ENCODE results near the gene GARIN5B. TPM values are rescaled to one million over a fixed set of nuclear protein-coding genes. Genes with fewer than 3 reads are reported as not detected.

Gene GARIN5B
- total RNA-seq, 1 experiment from 2014 or later, result 0.13 TPM

GRCh38 chr19:55316646-55317045 lies 46.4 kb downstream of the GARIN5B start:
- Histone ChIP-seq H2BK12ac (ENCODE audit: insufficient read length, low read depth, low read length) (no peak overlapping the region), H3K79me2 (ENCODE audit: insufficient read depth, low read length) (no peaks in the 10 kb centered on the region), H2AFZ (ENCODE audit: low read length) (no peak overlapping the region), H2BK20ac (ENCODE audit: low read depth, low read length, poor library complexity, severe bottlenecking) (no peak overlapping the region), H3K79me1 (ENCODE audit: insufficient read depth, low read depth, low read length, poor library complexity, severe bottlenecking) (no peaks in the 10 kb centered on the region), H3K9ac (ENCODE audit: extremely low read depth, insufficient read length, low read length) (no peak overlapping the region), H2BK120ac (ENCODE audit: low read depth, low read length, poor library complexity, severe bottlenecking) (no peak overlapping the region), H3K56ac (ENCODE audit: insufficient read length, low read depth, low read length) (no peak overlapping the region), H2AK5ac (ENCODE audit: insufficient read length, low read length) (no peak overlapping the region), H2BK15ac (ENCODE audit: low read depth, low read length) (no peak overlapping the region), H3K14ac (ENCODE audit: insufficient read depth, low read length) (no peak overlapping the region; the same call in 1 of the 2 replicates), H3K4me1 (ENCODE audit: insufficient read depth, low read length) (no peaks in the 10 kb centered on the region), H4K20me1 (ENCODE audit: control insufficient read depth, insufficient read depth, insufficient read length) (no peaks in the 10 kb centered on the region), H4K8ac (replicated peaks; ENCODE audit: insufficient read length, low read depth, low read length) (no peak overlapping the region), H3K23me2 (ENCODE audit: insufficient read length, low read depth, low read length, poor library complexity, severe bottlenecking) (no peaks in the 10 kb centered on the region), H3K27me3 (ENCODE audit: insufficient read depth, low read length) (no peaks in the 10 kb centered on the region; the same call in 1 of the 2 replicates), H3K4ac (ENCODE audit: low read depth, low read length) (no peak overlapping the region), H4K5ac (ENCODE audit: insufficient read length, low read depth, low read length) (no peak overlapping the region), H3K23ac (ENCODE audit: insufficient read length, low read depth, low read length) (no peak overlapping the region), H4K91ac (ENCODE audit: insufficient read length, low read depth, low read length) (no peak overlapping the region), H3K4me2 (ENCODE audit: insufficient read depth, insufficient read length, low read length) (no peak overlapping the region), H2BK5ac (ENCODE audit: insufficient read length, low read length) (no peak overlapping the region), H3T11ph (ENCODE audit: low read length) (no peak overlapping the region), H3K9me3 (ENCODE audit: control insufficient read depth, low read depth, low read length) (no peaks in the 10 kb centered on the region), H3K18ac (ENCODE audit: insufficient read length, low read depth, low read length) (no peak overlapping the region), H3K27ac (ENCODE audit: insufficient read length, low read depth, low read length) (no peak overlapping the region)
- H3K9me3 Mint-ChIP-seq, result no peaks in the 10 kb centered on the region; a peak in 1 of 5 replicates
- peak overlapping the region in 1 of 2 experiments; percentile 49; a peak in 1 of 5 replicates for H3K4me3 Mint-ChIP-seq
- peaks cover 11 to 28% of the 10 kb centered on the region in 2 experiments for H3K4me1 Mint-ChIP-seq
- TF ChIP-seq, protein P1, sequence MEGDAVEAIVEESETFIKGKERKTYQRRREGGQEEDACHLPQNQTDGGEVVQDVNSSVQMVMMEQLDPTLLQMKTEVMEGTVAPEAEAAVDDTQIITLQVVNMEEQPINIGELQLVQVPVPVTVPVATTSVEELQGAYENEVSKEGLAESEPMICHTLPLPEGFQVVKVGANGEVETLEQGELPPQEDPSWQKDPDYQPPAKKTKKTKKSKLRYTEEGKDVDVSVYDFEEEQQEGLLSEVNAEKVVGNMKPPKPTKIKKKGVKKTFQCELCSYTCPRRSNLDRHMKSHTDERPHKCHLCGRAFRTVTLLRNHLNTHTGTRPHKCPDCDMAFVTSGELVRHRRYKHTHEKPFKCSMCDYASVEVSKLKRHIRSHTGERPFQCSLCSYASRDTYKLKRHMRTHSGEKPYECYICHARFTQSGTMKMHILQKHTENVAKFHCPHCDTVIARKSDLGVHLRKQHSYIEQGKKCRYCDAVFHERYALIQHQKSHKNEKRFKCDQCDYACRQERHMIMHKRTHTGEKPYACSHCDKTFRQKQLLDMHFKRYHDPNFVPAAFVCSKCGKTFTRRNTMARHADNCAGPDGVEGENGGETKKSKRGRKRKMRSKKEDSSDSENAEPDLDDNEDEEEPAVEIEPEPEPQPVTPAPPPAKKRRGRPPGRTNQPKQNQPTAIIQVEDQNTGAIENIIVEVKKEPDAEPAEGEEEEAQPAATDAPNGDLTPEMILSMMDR (conservative IDR thresholded peaks at IDR 0.05), result no peak
- H3K27me3 Mint-ChIP-seq (ENCODE audit: low read depth), result peaks cover 11% of the 10 kb centered on the region
- DNase-seq, result peak; percentile 37
- H3K36me3 Mint-ChIP-seq (ENCODE audit: insufficient read depth in 1 of 3, low read depth in 3 of 3), result peaks cover 0 to under 1% (median 0%) of the 10 kb centered on the region in 3 experiments; a peak in 2 of 7 replicates
- no peak overlapping the region for H3K27ac Mint-ChIP-seq
- WGBS (ENCODE audit: extremely low coverage, insufficient read length, low lambda C conversion rate), result no CpG with 5 or more reads among the region's 8 CpGs
